Colon (tissue), 2 donors: ENCODE results near the gene KIAA1191.

Experiments used
- FAIRE-seq: peaks from 2 replicates; lab custom pipeline; 2012; peaks lifted over from hg19 to GRCh38; lab: Jason Lieb, UNC
- donor health status: control.
- donor health status: control.

KIAA1191 gene

DNA sequence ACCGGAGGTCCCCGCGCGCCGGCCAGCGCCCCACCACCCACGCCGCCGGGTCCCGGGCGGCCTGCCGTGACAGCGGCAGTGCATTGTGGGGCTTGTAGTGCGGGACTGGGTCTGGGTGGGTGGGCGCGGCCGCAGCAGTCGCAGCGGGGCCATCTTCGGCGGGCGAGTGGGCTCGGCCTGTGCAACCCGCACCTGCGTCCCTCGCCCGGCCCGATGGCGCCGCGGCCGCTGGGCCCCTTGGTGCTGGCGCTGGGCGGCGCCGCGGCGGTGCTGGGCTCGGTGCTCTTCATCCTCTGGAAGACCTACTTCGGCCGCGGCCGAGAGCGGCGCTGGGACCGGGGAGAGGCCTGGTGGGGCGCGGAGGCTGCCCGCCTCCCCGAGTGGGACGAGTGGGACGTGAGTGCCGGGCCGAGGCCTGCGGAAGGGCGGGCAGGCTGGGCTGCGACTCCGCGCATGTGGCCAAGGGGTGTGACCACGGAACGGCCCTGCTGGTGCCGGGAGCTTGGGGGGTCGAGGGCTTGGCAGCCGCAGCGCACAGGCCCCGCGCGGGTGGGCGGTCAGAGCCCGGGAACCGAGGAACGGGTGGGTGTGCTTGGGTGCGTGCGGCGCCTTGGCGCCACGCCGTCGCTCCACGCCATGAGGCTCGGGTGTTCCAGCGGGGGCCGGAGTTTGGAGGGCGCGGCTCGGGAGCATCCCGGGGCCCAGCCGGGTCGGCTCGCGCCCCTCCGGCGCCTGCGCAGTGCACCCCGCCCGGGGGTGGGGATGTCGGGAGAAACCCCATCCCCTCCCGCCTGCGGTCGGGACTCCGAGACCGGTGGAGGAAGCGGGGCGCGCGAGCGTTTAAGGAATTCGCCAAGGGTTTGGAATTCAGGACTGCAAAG lies 4.0 kb upstream of the KIAA1191 start, which contains the start of gene ARL10:
Gene ARL10 (plus strand): TSS at position 137 of the 881 bp plus-strand sequence. CDS start 77 bp downstream, at position 214.
- FAIRE-seq = no peak

DNA sequence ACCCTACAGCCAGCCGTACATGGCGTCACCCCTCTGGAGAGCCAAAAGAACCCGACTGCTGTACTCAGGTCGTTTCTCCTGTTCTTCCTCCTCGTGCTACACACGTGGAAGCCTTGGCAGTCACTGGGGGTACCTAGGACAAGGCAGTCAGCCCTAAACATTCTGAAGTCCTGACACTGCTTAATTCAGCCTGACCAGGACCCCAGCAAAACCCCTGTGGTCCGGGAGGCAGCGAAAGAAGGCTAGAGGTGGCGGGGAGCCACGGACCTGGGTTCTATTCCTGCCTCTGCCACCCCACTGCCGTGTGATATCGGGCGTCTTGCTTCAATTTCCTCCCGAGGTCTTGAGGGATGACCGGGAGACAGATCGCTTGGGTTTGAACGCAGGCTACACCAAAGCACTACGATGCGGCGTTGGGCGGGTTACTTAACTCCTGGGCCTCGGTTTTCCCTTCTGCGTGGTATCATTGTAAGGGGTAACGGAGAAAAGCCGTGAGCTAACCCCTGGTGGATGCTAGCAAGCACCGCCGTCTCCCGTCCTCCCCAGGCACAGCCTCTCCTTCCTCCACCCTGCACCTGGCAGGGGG lies 3.3 kb upstream of the KIAA1191 start:
- FAIRE-seq = no peak

DNA sequence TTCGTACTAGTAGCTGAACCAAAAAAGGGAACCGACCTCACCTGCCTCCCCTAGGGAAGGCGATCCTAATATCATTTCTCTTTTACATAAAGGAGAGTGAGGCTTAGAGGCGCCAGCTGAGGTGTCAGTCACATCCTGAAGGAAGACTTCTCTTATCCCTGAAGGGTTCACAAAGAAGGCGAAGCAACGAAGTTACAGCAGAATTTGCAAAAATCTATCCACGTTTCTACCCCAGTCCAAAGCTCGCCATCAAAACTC lies 598 bp upstream of the KIAA1191 start:
- no peak for FAIRE-seq

DNA sequence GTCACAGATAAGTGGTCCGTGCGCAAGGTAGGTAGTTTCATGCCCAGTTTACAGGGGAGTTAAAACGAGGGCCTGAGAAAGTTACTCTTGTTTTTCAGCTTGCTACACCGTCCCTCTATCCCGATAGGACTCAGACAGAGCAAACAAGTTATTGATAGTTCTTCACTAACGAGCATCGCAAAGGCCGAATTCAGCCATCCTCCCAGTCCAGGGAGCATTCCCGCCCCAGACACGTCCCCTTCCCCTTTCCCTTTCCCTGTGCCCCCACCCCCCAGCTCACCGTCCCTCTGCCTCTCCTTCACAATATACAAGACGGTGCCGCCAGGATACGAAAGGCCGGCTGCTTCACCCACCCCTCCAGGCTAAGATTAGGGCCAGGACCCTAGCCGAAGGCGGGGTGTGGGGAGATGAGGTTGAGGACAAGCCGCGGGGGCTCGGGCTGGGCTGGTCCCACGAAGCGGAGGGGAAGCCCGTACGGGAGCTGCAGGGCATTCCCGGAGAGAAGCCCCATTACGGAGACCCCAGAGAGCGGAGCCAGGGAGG lies 599 bp downstream of the KIAA1191 start:
- FAIRE-seq = no peak

DNA sequence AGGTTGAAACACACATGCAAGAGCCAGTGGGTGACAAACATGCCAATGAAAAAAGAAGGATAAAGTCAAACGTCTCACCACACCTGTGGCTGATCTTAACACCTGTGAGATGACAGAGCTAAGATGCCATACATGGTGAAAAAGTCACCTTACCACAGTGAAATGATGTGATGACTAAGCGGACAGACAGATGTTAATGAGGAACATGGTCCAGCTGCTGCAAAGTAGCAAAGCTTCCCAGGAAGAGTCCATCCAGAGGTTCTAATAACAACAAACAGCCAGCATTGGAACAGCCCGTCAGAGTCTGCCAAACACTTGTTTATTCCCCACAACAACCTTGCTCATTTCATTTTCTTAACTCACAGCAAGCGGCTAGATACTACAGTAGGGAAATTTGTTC lies 1.9 kb downstream of the KIAA1191 start:
- no peak for FAIRE-seq

DNA sequence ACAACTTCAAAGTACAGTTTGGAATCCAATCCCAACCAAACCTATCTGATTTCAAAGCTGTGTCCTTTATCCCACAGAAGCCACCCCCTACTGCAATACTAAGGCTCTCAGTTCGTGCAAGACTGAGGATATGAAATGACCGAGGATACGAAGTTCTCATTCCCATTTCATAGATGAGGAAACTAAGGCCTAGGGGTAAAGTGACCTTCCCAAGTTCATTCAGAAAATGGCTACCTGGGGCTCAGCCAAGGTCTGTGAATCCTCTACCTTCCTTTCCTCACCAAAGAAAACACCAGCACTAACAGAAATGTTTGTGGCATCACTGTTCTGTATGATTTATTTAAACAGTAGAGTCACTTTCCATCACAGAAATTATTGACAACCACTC lies 5.4 kb downstream of the KIAA1191 start:
- no peak for FAIRE-seq

DNA sequence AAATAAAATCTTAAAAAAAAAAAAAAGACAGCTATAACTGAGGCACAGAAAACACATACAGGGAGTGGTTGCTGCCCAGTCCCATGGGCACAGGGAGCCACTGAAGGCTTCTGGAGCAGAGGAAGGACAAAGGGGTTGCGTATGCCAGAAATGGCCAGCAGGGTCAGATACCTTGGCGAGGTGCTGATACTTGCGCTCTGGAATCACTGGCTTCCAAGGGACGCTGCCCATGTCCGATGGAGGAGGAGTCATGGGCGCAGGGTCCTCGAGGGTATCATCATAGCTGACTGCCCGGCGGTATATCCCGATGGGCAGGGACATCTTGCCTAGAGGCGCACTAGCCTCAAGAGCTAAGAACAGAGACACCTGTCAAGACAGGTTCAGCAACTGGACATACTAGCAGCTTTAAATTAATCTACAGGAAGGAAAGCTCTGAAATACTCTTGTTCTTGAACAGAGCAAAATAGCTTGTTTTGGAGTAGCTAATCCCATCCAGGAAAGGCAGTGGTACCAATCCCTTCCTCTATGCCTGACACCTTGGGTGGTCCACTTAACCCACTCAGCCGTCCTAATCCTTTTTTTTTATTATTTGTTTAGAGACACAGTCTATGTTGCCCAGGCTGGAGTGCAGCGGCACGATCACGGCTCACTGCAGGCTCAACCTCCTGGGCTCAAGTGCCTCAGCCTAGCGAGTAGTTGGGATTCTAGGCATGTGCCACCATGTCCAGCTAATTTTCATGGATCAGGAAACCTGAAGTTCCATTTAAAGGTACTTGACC lies 6.0 kb downstream of the KIAA1191 start:
- no peak for FAIRE-seq

DNA sequence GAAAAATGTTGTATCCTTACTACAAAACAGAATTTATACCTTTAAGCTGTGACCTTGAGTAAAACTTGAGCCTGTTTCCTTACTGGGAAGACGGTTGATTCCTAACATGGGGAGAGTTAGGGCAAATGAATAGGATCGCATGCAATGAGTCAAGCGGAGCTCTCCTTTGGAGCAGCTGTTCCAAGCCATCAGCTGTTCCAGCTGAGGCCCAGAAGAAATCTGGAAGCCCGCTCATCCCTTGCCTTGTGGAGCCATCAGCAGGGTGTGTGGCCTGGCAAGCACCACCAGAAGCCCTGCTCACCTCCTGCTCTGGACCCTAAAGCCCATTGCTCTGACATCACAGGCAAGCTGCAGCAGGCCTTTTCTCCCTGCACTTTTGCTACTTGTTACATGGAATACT lies 8.0 kb downstream of the KIAA1191 start:
- FAIRE-seq = no peak

DNA sequence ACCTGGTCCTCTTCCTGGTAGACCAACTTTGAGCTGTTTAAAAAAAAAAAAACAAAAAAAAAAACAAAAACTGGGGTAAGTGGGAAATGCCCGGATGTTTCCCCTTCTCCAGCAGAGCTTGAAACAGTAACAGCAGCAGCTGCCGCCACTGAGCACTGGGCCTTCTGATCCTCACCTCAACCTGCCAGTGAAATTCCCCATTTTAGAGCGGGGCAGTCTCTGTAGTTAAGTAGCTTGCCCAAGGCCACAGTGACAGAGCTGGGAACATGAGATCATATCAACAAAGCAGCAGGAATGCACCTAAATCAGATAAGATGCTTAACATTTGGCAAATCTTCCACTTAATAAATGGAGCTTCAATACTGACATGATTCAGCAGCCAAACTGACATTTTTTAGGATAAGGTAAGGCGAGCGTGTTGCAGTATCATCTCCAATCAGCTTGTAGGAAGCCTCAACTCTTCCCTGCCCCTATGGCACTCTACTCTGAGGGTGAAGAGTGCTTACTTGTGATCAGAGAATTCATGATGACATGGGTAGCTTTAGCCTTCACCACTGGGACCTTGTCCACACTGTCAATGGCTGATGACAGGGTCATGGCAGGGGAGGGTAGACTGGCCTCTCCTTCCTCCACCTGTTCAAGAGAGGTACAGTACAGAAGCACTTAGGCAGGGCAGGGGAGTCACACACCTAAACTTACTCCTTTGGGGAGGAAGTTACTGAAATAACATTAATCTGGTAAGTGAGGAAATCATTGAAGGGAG lies 9.3 kb downstream of the KIAA1191 start:
- no peak for FAIRE-seq

DNA sequence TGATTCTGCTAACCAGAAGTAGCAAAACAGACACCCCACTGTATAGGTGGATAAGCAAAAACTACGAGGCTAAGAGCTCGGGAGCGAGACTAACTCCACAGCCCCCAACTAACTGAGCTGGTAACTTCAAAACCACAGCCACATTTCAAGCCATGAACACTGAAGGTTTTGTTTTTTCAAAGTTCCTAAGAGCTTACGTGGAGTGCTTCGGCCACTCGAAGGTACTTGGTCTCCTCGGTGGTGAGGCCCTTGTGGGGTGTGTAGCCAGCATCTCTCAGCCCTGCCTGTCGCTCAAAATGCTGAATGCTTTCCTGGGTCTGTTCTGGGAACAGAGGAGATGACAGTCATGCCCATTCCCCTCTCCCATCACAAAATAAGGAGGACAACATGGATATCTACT lies 11.1 kb downstream of the KIAA1191 start:
- no peak for FAIRE-seq

DNA sequence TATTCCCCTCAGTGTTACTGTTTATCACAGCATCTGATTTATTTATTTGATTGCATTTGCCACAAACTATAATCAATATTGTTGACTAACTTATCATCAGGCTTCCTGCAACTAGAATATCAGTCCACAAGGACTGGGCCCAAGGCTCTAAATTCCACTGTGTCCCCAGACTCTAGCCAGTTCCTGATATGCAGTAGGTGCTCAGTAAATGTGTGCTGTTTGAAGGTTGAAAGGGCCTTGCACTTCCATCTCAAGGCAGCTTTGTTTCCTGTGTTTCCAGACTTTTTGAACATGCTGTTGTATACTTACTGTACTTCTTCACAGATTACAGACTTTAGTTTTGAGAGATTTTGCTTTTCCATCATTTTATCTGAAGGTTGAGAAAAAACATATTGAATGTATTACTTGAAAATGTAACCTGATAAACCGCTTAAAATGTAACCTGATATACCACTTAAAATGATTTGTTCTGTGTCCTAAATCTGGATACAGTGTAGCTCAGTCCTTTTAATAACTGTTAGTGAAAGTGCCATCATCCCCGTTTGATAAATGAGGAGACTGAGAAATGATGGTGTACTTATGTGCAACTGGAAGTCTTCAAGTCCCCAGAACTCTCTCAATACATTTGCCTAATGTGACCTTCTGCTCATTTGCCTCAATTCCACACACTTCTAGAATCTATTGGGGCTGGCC lies 18.7 kb downstream of the KIAA1191 start:
- FAIRE-seq = no peak

DNA sequence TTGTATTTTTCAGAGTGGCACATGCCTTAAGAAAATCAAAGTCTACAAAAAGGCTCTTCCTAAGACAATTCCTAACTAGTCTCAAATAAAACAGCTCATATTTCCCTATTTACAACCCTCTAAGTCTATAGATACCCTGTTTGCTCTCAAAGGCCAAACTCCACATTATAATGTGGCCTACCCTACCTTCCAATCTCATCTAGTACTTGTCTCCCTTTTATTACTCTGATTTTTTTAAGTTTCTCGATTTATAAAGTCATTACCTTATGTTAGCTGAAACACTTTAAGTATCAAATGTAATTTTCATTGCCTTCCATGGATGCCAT lies 19.4 kb downstream of the KIAA1191 start:
- no peak for FAIRE-seq

DNA sequence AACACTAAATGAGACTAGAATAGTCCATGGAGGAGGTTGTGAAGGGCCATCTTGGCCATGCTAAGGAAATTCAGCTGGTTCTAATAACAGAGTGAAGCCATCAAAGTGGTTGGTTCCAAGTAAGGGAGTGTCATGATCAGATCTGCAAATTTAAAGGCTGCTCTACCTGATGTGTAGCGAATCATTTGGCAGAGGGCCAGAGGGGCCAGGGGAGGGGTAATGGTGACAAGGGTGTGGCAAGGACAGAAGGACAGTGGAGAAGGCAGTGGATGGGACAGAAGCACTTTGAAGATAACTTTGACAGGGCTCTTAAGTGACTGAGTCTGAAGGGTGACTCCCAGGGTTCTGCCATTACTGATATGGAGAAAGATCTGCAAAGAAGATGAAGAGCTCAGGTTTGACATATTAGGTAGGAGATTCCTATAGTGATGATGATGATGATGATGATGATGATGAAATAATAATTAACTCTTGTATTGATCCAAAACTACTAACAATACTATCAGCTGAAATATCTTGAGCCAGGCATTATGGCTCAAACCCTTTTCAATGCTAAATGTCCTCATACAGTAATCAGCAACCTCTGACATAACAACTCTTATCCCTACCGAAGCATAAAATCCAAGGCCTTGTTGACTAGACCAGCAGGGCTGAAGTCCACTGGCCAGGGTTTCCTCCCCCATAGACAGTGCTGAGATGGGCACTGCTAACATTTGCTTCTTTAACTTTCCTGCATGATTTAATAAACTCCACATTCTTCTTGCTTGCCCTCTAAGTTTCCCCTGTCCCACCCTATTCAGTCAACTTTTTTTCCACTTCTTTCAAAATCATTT lies 20.0 kb downstream of the KIAA1191 start:
- no peak for FAIRE-seq

DNA sequence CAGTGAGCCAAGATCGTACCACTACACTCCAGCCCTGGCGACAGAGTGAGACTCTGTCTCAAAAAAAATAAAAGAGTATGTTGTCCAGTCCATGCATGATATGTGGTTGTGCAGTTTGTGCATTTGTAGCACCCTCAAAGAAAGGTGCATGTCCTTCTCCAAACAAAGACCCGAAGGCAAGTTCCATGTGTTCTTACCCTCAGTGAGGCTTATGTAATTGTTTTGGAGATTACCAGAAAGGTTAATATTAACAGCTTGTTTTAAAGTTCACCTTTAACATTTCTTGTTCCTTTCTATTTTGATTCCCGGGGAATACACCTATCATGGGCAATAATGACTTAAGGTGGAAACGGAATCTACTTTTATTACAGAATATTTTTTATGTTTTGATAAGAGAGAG lies 22.3 kb downstream of the KIAA1191 start:
- no peak for FAIRE-seq

DNA sequence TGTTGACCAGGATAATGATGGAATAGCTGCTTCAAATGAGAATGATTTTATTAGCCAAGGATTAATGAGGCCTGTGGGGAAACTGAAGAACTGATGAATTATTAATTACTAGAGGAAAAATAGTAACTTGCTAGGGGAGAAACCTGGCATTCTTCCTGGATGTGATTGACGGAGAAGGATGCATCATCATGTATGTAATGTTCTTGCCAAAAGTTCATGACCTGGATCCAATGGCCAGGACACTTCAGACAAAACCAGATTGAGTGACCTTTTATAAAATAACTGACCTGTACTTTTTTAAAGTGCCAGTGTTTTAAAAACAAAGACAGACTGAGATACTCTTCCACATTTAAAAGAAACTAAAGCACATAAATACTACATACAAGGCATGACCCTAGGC lies 23.7 kb downstream of the KIAA1191 start:
- FAIRE-seq = no peak

DNA sequence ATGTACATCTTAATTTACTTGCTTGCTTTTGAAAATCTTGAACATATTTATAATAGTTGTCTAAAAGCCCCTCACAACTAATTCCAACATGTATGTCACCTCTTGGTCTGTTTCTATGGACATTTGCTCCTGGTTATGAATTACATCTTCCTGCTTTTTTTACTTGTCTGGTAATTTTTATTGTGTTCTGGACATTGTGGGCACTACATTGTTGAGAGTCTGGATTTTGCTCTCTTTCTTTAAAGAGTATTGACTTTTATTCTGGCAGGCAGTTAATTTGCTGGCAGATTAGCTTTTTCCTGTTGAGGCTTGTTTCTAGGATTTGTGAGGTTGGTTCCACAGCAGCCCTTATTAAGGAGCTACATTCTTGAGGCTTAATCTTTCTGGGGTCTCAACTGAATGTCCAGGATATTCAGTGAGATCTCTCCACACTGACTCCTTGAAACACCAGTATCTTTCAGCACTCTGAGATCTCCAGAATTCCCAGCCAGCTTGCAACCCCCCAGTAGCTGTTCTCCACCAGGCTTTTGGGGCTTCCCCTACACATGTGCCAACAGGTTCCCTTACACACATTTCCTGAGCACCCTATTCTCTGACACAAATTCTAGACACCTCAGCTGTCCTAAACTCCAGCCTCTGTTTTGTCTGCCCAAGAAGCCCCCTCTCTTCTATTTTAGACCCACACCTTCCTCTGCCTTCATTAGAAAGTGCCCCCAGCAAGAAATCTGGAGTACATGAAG lies 27.4 kb downstream of the KIAA1191 start:
- FAIRE-seq = no peak

DNA sequence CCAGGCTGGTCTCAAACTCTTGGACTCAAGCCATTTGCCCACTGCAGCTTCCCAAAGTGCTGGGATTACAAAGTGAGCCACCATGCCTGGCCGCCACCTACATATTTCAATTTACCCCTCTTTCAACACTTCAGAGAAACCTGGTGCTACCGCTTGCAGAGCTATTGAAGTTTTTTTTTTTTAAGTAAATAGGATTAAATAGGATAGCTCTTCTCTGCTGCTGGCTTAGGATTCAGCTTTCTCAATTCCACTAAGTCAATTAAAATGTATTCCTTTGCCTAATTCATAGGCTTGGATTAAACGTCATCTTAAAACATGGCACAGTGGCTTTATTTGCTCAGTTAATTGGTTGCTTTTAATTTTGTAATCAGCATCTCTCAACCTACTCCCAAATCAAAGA lies 41.0 kb downstream of the KIAA1191 start:
- FAIRE-seq = no peak

DNA sequence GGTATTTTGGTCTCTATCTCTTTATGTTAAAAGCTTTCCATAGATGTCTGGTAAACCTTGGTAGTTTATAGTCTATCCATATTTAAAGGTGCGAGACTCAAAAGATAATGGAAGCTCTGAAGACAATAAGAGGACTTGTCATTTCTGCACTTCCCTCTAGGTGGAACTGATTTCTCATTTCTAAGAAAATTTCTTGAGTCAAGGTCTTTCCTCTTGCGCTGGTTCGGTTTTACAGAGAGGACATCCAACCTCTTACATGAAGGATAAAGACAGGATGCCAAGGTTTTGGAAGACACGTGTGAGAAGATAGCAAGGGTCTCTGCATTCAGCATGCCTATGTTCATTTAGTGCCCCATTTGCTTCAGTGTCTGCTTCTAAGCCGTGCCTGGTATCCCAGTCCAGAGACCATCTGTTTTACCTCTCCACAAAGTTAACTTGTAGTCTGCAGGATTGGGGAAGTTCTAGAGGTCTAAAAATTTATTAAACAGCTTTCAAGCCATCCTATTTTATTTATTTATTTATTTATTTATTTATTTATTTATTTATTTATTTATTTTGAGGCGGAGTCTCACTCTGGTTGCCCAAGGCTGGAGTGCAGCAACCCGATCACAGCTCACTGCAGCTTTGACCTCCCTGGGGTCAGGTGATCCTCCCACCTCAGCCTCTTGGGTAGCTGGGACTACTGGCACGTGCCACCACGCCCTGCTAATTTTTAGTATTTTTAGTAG lies 41.6 kb downstream of the KIAA1191 start:
- no peak for FAIRE-seq
